Measurements from ENCODE around the gene KRT80.

Gene KRT80

GRCh38 chr12:52208424-52209165, 16.8 kb upstream of the KRT80 start:
- Histone ChIP-seq H3K27ac (ENCODE audit: low read length) (no peak overlapping the region), H3K4me1 (ENCODE audit: control insufficient read depth in 1 of 2, insufficient read depth in 2 of 2, low read length in 2 of 2) (peaks cover 0 to 7% of the 10 kb centered on the region in 2 donors), H3K27me3 (ENCODE audit: low read depth, low read length) (no peaks in the 10 kb centered on the region), H3K9me3 (ENCODE audit: control insufficient read depth in 1 of 2, low read length in 2 of 2) (no peaks in the 10 kb centered on the region), H3K36me3 (ENCODE audit: control insufficient read depth in 1 of 2, insufficient read depth in 2 of 2, low read length in 2 of 2) (no peaks in the 10 kb centered on the region), H3K4me3 (ENCODE audit: low read depth in 1 of 2, low read length in 2 of 2) (no peak overlapping the region)

GRCh38 chr12:52207895-52208294, 16.1 kb upstream of the KRT80 start:
- Histone ChIP-seq H3K36me3 (ENCODE audit: control insufficient read depth in 1 of 2, insufficient read depth in 2 of 2, low read length in 2 of 2) (no peaks in the 10 kb centered on the region), H3K4me1 (ENCODE audit: control insufficient read depth in 1 of 2, insufficient read depth in 2 of 2, low read length in 2 of 2) (peaks cover 2 to 11% of the 10 kb centered on the region in 2 donors), H3K9me3 (ENCODE audit: control insufficient read depth in 1 of 2, low read length in 2 of 2) (no peaks in the 10 kb centered on the region), H3K27ac (ENCODE audit: low read length) (no peak overlapping the region), H3K4me3 (ENCODE audit: low read depth in 1 of 2, low read length in 2 of 2) (no peak overlapping the region), H3K27me3 (ENCODE audit: low read depth, low read length) (no peaks in the 10 kb centered on the region)

GRCh38 chr12:52207106-52207505, 15.3 kb upstream of the KRT80 start:
- Histone ChIP-seq H3K4me1 (ENCODE audit: control insufficient read depth in 1 of 2, insufficient read depth in 2 of 2, low read length in 2 of 2) (peaks cover 4 to 17% of the 10 kb centered on the region in 2 donors), H3K9me3 (ENCODE audit: control insufficient read depth in 1 of 2, low read length in 2 of 2) (no peaks in the 10 kb centered on the region), H3K36me3 (ENCODE audit: control insufficient read depth in 1 of 2, insufficient read depth in 2 of 2, low read length in 2 of 2) (no peaks in the 10 kb centered on the region), H3K4me3 (ENCODE audit: low read depth in 1 of 2, low read length in 2 of 2) (no peak overlapping the region), H3K27ac (ENCODE audit: low read length) (no peak overlapping the region), H3K27me3 (ENCODE audit: low read depth, low read length) (no peaks in the 10 kb centered on the region)

GRCh38 chr12:52206304-52207040, 14.7 kb upstream of the KRT80 start:
- Histone ChIP-seq H3K4me1 (ENCODE audit: control insufficient read depth in 1 of 2, insufficient read depth in 2 of 2, low read length in 2 of 2) (peaks cover 4 to 17% of the 10 kb centered on the region in 2 donors), H3K4me3 (ENCODE audit: low read depth in 1 of 2, low read length in 2 of 2) (no peak overlapping the region), H3K27ac (ENCODE audit: low read length) (no peak overlapping the region), H3K36me3 (ENCODE audit: control insufficient read depth in 1 of 2, insufficient read depth in 2 of 2, low read length in 2 of 2) (no peaks in the 10 kb centered on the region), H3K9me3 (ENCODE audit: control insufficient read depth in 1 of 2, low read length in 2 of 2) (no peaks in the 10 kb centered on the region), H3K27me3 (ENCODE audit: low read depth, low read length) (no peaks in the 10 kb centered on the region)

- H3K27me3 ChIP-seq (ENCODE audit: low read depth, low read length), result no peaks in the 10 kb centered on the region
- no peaks in the 10 kb centered on the region for H3K36me3 ChIP-seq (ENCODE audit: control insufficient read depth in 1 of 2, insufficient read depth in 2 of 2, low read length in 2 of 2)
- no peak overlapping the region for H3K27ac ChIP-seq (ENCODE audit: low read length)
- no peaks in the 10 kb centered on the region for H3K9me3 ChIP-seq (ENCODE audit: control insufficient read depth in 1 of 2, low read length in 2 of 2)
- no peak overlapping the region for H3K4me3 ChIP-seq (ENCODE audit: low read depth in 1 of 2, low read length in 2 of 2)
- peaks cover 4 to 17% of the 10 kb centered on the region in 2 donors for H3K4me1 ChIP-seq (ENCODE audit: control insufficient read depth in 1 of 2, insufficient read depth in 2 of 2, low read length in 2 of 2)
Observed at GRCh38 chr12:52205612-52206303, 13.9 kb upstream of the KRT80 start.

GRCh38 chr12:52204931-52205505, 13.2 kb upstream of the KRT80 start:
- H3K4me1 ChIP-seq (ENCODE audit: control insufficient read depth in 1 of 2, insufficient read depth in 2 of 2, low read length in 2 of 2), result peaks cover 4 to 17% of the 10 kb centered on the region in 2 donors
- no peak overlapping the region for H3K4me3 ChIP-seq (ENCODE audit: low read depth in 1 of 2, low read length in 2 of 2)
- no peak overlapping the region for H3K27ac ChIP-seq (ENCODE audit: low read length)
- H3K27me3 ChIP-seq (ENCODE audit: low read depth, low read length), result no peaks in the 10 kb centered on the region
- no peaks in the 10 kb centered on the region for H3K9me3 ChIP-seq (ENCODE audit: control insufficient read depth in 1 of 2, low read length in 2 of 2)
- no peaks in the 10 kb centered on the region for H3K36me3 ChIP-seq (ENCODE audit: control insufficient read depth in 1 of 2, insufficient read depth in 2 of 2, low read length in 2 of 2)

- Histone ChIP-seq H3K27me3 (ENCODE audit: low read depth, low read length) (no peaks in the 10 kb centered on the region), H3K4me3 (ENCODE audit: low read depth in 1 of 2, low read length in 2 of 2) (no peak overlapping the region), H3K36me3 (ENCODE audit: control insufficient read depth in 1 of 2, insufficient read depth in 2 of 2, low read length in 2 of 2) (no peaks in the 10 kb centered on the region), H3K9me3 (ENCODE audit: control insufficient read depth in 1 of 2, low read length in 2 of 2) (no peaks in the 10 kb centered on the region), H3K27ac (ENCODE audit: low read length) (no peak overlapping the region), H3K4me1 (ENCODE audit: control insufficient read depth in 1 of 2, insufficient read depth in 2 of 2, low read length in 2 of 2) (peaks cover 4 to 17% of the 10 kb centered on the region in 2 donors)
Observed at GRCh38 chr12:52204095-52204930, 12.5 kb upstream of the KRT80 start.

GRCh38 chr12:52203079-52203921, 11.5 kb upstream of the KRT80 start:
- H3K27ac ChIP-seq (ENCODE audit: low read length), result no peak overlapping the region
- H3K4me1 ChIP-seq (ENCODE audit: control insufficient read depth in 1 of 2, insufficient read depth in 2 of 2, low read length in 2 of 2), result peaks cover 4 to 17% of the 10 kb centered on the region in 2 donors

GRCh38 chr12:52202361-52203078, 10.7 kb upstream of the KRT80 start:
- H3K4me1 ChIP-seq (ENCODE audit: control insufficient read depth in 1 of 2, insufficient read depth in 2 of 2, low read length in 2 of 2), result peaks cover 4 to 14% of the 10 kb centered on the region in 2 donors
- H3K27me3 ChIP-seq (ENCODE audit: low read depth, low read length), result no peaks in the 10 kb centered on the region
- H3K27ac ChIP-seq (ENCODE audit: low read length), result no peak overlapping the region
- no peaks in the 10 kb centered on the region for H3K9me3 ChIP-seq (ENCODE audit: control insufficient read depth in 1 of 2, low read length in 2 of 2)
- no peak overlapping the region for H3K4me3 ChIP-seq (ENCODE audit: low read depth in 1 of 2, low read length in 2 of 2)
- no peaks in the 10 kb centered on the region for H3K36me3 ChIP-seq (ENCODE audit: control insufficient read depth in 1 of 2, insufficient read depth in 2 of 2, low read length in 2 of 2)

More at GRCh38 chr12:52203079-52203921, 11.5 kb upstream of the KRT80 start:
- no peaks in the 10 kb centered on the region for H3K36me3 ChIP-seq (ENCODE audit: control insufficient read depth in 1 of 2, insufficient read depth in 2 of 2, low read length in 2 of 2)
- H3K27me3 ChIP-seq (ENCODE audit: low read depth, low read length), result no peaks in the 10 kb centered on the region
- no peaks in the 10 kb centered on the region for H3K9me3 ChIP-seq (ENCODE audit: control insufficient read depth in 1 of 2, low read length in 2 of 2)
- no peak overlapping the region for H3K4me3 ChIP-seq (ENCODE audit: low read depth in 1 of 2, low read length in 2 of 2)

Measured in muscle layer of duodenum (tissue), 2 donors.